ENCODE data around the gene KRTAP5-5. TPM values are rescaled to one million over a fixed set of nuclear protein-coding genes. Genes with fewer than 3 reads are reported as not detected.

The KRTAP5-5 gene
- total RNA-seq, 1 experiment from 2014 or later, result not detected

DNA sequence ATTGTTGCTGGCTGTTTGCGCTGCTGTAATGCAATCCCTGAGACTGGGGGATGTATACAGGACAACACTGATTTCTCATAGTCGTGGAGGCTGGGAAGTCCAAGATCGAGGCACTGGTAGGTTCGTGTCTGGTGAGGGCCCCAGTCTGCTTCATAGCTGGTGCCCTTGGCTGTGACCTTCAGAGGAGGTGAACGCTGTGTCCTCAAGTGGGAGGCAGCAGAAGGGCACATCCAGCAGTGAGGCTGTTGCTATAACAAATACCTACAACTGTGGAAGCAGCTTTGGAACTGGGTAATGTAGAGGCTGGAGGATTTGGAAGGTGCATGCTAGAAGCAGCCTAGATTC is 21.3 kb downstream of the KRTAP5-5 start:
- no TSS peak for BruUV-seq (replicated peaks)
- no peak overlapping the region for H3K27ac ChIP-seq (ENCODE audit: low read depth, low read length, poor library complexity, severe bottlenecking)
- no peak for TF ChIP-seq EZH2 (IDR thresholded peaks at IDR 0.05; ENCODE audit: borderline replicate concordance, low read depth, low read length, poor library complexity, severe bottlenecking)
- TF ChIP-seq, protein P1, sequence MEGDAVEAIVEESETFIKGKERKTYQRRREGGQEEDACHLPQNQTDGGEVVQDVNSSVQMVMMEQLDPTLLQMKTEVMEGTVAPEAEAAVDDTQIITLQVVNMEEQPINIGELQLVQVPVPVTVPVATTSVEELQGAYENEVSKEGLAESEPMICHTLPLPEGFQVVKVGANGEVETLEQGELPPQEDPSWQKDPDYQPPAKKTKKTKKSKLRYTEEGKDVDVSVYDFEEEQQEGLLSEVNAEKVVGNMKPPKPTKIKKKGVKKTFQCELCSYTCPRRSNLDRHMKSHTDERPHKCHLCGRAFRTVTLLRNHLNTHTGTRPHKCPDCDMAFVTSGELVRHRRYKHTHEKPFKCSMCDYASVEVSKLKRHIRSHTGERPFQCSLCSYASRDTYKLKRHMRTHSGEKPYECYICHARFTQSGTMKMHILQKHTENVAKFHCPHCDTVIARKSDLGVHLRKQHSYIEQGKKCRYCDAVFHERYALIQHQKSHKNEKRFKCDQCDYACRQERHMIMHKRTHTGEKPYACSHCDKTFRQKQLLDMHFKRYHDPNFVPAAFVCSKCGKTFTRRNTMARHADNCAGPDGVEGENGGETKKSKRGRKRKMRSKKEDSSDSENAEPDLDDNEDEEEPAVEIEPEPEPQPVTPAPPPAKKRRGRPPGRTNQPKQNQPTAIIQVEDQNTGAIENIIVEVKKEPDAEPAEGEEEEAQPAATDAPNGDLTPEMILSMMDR (conservative IDR thresholded peaks at IDR 0.05; ENCODE audit: low read depth, low read length), result no peak
- H3K4me3 ChIP-seq (ENCODE audit: low read depth, low read length, poor library complexity, severe bottlenecking), result no peak overlapping the region
- H3K36me3 ChIP-seq (ENCODE audit: insufficient read depth, low read length, poor library complexity, severe bottlenecking), result no peaks in the 10 kb centered on the region
- intact Hi-C loops (cut with micrococcal nuclease; ENCODE audit: unreplicated experiment), result no loop called here
- CTCF ChIA-PET, result no interaction called here
- no peaks in the 10 kb centered on the region for H3K4me1 ChIP-seq (ENCODE audit: insufficient read depth, low read length, poor library complexity, severe bottlenecking)
- DNase-seq (ENCODE audit: low spot score), result no peak
- H3K9me3 ChIP-seq (ENCODE audit: low read depth, low read length, poor library complexity, severe bottlenecking), result no peaks in the 10 kb centered on the region
- POLR2A ChIA-PET (ENCODE audit: low non-redundant PET), result no interaction called here
- H3K27me3 ChIP-seq (replicated peaks; ENCODE audit: insufficient read depth, low read depth, low read length, poor library complexity), result no peaks in the 10 kb centered on the region

- no peak for DNase-seq (ENCODE audit: low spot score)
- BruUV-seq (replicated peaks), result no TSS peak
- POLR2A ChIA-PET (ENCODE audit: low non-redundant PET), result no interaction called here
Observed at GRCh38 chr11:1651411-1651980, 21.9 kb downstream of the KRTAP5-5 start.

GRCh38 chr11:1652026-1652425 is 22.5 kb downstream of the KRTAP5-5 start:
- Histone ChIP-seq H3K27me3 (replicated peaks; ENCODE audit: insufficient read depth, low read depth, low read length, poor library complexity) (no peaks in the 10 kb centered on the region), H3K4me1 (ENCODE audit: insufficient read depth, low read length, poor library complexity, severe bottlenecking) (no peaks in the 10 kb centered on the region), H3K9me3 (ENCODE audit: low read depth, low read length, poor library complexity, severe bottlenecking) (no peaks in the 10 kb centered on the region), H3K36me3 (ENCODE audit: insufficient read depth, low read length, poor library complexity, severe bottlenecking) (no peaks in the 10 kb centered on the region), H3K4me3 (ENCODE audit: low read depth, low read length, poor library complexity, severe bottlenecking) (no peak overlapping the region), H3K27ac (ENCODE audit: low read depth, low read length, poor library complexity, severe bottlenecking) (no peak overlapping the region)
- BruUV-seq (replicated peaks), result no TSS peak
- DNase-seq (ENCODE audit: low spot score), result no peak
- intact Hi-C loops (cut with micrococcal nuclease; ENCODE audit: unreplicated experiment), result loop anchor here (1.0 to 2.0 kb wide), 2 partner anchors 181 to 499 kb away; no protein-coding TSS in a partner anchor
- POLR2A ChIA-PET (ENCODE audit: low non-redundant PET), result no interaction called here
- CTCF ChIA-PET, result interaction anchor here (0.6 to 1.8 kb wide), 12 partner anchors 27 to 504 kb away, joined by 3 to 29 read pairs (median 5); partner anchors contain the start of gene SYT8
- TF ChIP-seq, protein P1 (conservative IDR thresholded peaks at IDR 0.05; ENCODE audit: low read depth, low read length), result no peak
- TF ChIP-seq EZH2 (IDR thresholded peaks at IDR 0.05; ENCODE audit: borderline replicate concordance, low read depth, low read length, poor library complexity, severe bottlenecking), result no peak

More at GRCh38 chr11:1651411-1651980, 21.9 kb downstream of the KRTAP5-5 start:
- no peaks in the 10 kb centered on the region for H3K4me1 ChIP-seq (ENCODE audit: insufficient read depth, low read length, poor library complexity, severe bottlenecking)
- no peaks in the 10 kb centered on the region for H3K36me3 ChIP-seq (ENCODE audit: insufficient read depth, low read length, poor library complexity, severe bottlenecking)
- no peaks in the 10 kb centered on the region for H3K9me3 ChIP-seq (ENCODE audit: low read depth, low read length, poor library complexity, severe bottlenecking)
- TF ChIP-seq EZH2 (IDR thresholded peaks at IDR 0.05; ENCODE audit: borderline replicate concordance, low read depth, low read length, poor library complexity, severe bottlenecking), result no peak
- TF ChIP-seq, protein P1 (conservative IDR thresholded peaks at IDR 0.05; ENCODE audit: low read depth, low read length), result no peak
- H3K27me3 ChIP-seq (replicated peaks; ENCODE audit: insufficient read depth, low read depth, low read length, poor library complexity), result no peaks in the 10 kb centered on the region
- CTCF ChIA-PET, result no interaction called here
- intact Hi-C loops (cut with micrococcal nuclease; ENCODE audit: unreplicated experiment), result no loop called here
- no peak overlapping the region for H3K27ac ChIP-seq (ENCODE audit: low read depth, low read length, poor library complexity, severe bottlenecking)
- H3K4me3 ChIP-seq (ENCODE audit: low read depth, low read length, poor library complexity, severe bottlenecking), result no peak overlapping the region

Measured in A673 (cell line).